Mesenchymal stem cell (in vitro differentiated cells and primary cell): ENCODE results near the gene TECR.
"Not testable (repeated sequence)": the region's sequence is repeated elsewhere in the genome, so short reads cannot be mapped to it uniquely, and the experiment has no call there.

Experiments
- DNase-seq: peaks from one replicate; pipeline ENCODE4 v3.0.0-alpha.2; 2013
- H2AFZ ChIP-seq: one replicate; pipeline ENCODE4 v1.6.1; 2013; ENCODE audit warnings: low read depth, mild to moderate bottlenecking, control low read depth, inconsistent platforms, low read length, moderate library complexity
- H2AK5ac ChIP-seq: 2 replicates; pipeline ENCODE4 v1.6.1; 2013; ENCODE audit warnings: low read length, moderate library complexity, mild to moderate bottlenecking, inconsistent platforms; ENCODE audit not compliant: severe bottlenecking
- H2BK120ac ChIP-seq: one replicate; pipeline ENCODE4 v1.6.1; 2013; ENCODE audit warnings: low read depth, mild to moderate bottlenecking, inconsistent platforms, low read length, moderate library complexity
- H2BK12ac ChIP-seq, 2 experiments: one replicate each; pipeline ENCODE4 v1.6.1; 2013; ENCODE audit warnings: inconsistent platforms in 2 of 2, low read length in 2 of 2, mild to moderate bottlenecking in 2 of 2, moderate library complexity in 2 of 2, control low read depth in 1 of 2
- H2BK15ac ChIP-seq: one replicate; pipeline ENCODE4 v1.6.1; 2013; ENCODE audit warnings: mild to moderate bottlenecking, low read depth, inconsistent platforms; ENCODE audit not compliant: poor library complexity, severe bottlenecking
- H2BK5ac ChIP-seq: 2 replicates; pipeline ENCODE4 v1.6.1; 2013; ENCODE audit warnings: low read depth, mild to moderate bottlenecking, low read length, control low read depth, inconsistent platforms; ENCODE audit not compliant: poor library complexity, severe bottlenecking
- H3K14ac ChIP-seq, 2 experiments: one replicate each; pipeline ENCODE4 v1.6.1; 2013; ENCODE audit warnings: inconsistent platforms in 2 of 2, low read length in 2 of 2, control low read depth in 1 of 2, mild to moderate bottlenecking in 1 of 2, moderate library complexity in 1 of 2
- H3K18ac ChIP-seq, 2 experiments: one replicate each; pipeline ENCODE4 v1.6.1; 2013; ENCODE audit warnings: inconsistent platforms in 2 of 2, low read length in 2 of 2, control low read depth in 1 of 2, low read depth in 1 of 2, mild to moderate bottlenecking in 1 of 2
- H3K23ac ChIP-seq, 2 experiments: one replicate each; pipeline ENCODE4 v1.6.1; 2013; ENCODE audit warnings: inconsistent platforms in 2 of 2, low read length in 2 of 2, mild to moderate bottlenecking in 2 of 2, moderate library complexity in 2 of 2, control low read depth in 1 of 2
- H3K27ac ChIP-seq: 2 replicates; pipeline ENCODE4 v1.5.1; 2013; ENCODE audit warnings: mild to moderate bottlenecking, moderate library complexity, low read length, control low read depth, inconsistent platforms; ENCODE audit not compliant: poor library complexity, severe bottlenecking
- H3K27me3 ChIP-seq, 2 experiments: 2 replicates each; pipeline versions ENCODE4 v1.6.1 to v1.7.0; 2013; ENCODE audit warnings: low read length in 2 of 2, mild to moderate bottlenecking in 2 of 2, moderate library complexity in 2 of 2, control low read depth in 1 of 2, inconsistent platforms in 1 of 2; ENCODE audit not compliant: control insufficient read depth in 1 of 2, insufficient read depth in 1 of 2
- H3K36me3 ChIP-seq, 2 experiments: 2 replicates each; pipeline versions ENCODE4 v1.6.1 to v1.7.0; 2013; ENCODE audit warnings: low read length in 2 of 2, control low read depth in 1 of 2, inconsistent platforms in 1 of 2, low read depth in 1 of 2, mild to moderate bottlenecking in 1 of 2; ENCODE audit not compliant: insufficient read depth in 2 of 2, control insufficient read depth in 1 of 2
- H3K4ac ChIP-seq, 2 experiments: one replicate each; pipeline ENCODE4 v1.6.1; 2013; ENCODE audit warnings: inconsistent platforms in 2 of 2, low read length in 2 of 2, mild to moderate bottlenecking in 2 of 2, moderate library complexity in 2 of 2, control low read depth in 1 of 2, low read depth in 1 of 2
- H3K4me1 ChIP-seq: 2 replicates; pipeline ENCODE4 v1.6.1; 2013; ENCODE audit warnings: low read depth, low read length, control low read depth; ENCODE audit not compliant: control insufficient read depth, insufficient read depth
- H3K4me2 ChIP-seq: 2 replicates; pipeline ENCODE4 v1.6.1; 2013; ENCODE audit warnings: low read length, mild to moderate bottlenecking, inconsistent platforms; ENCODE audit not compliant: poor library complexity, severe bottlenecking
- H3K4me3 ChIP-seq, 2 experiments: 2 replicates each; pipeline versions ENCODE4 v1.5.1 to v1.7.0; 2013; ENCODE audit warnings: low read length in 2 of 2, mild to moderate bottlenecking in 2 of 2, control low read depth in 1 of 2, low read depth in 1 of 2; ENCODE audit not compliant: insufficient read depth in 1 of 2
- H3K79me1 ChIP-seq: replicated peaks from 2 replicates; pipeline ENCODE4 v1.6.1; 2013; ENCODE audit warnings: mild to moderate bottlenecking, control low read depth, low read length, inconsistent platforms; ENCODE audit not compliant: poor library complexity, severe bottlenecking
- H3K9ac ChIP-seq: 2 replicates; pipeline ENCODE4 v1.7.0; 2013; ENCODE audit warnings: mild to moderate bottlenecking, low read length, moderate library complexity
- H3K9me3 ChIP-seq: 2 replicates; pipeline ENCODE4 v1.7.0; 2013; ENCODE audit warnings: mild to moderate bottlenecking, low read length; ENCODE audit not compliant: control insufficient read depth
- H4K8ac ChIP-seq: one replicate; pipeline ENCODE4 v1.6.1; 2013; ENCODE audit warnings: inconsistent platforms, mild to moderate bottlenecking, low read length, moderate library complexity
- H4K91ac ChIP-seq: one replicate; pipeline ENCODE4 v1.6.1; 2013; ENCODE audit warnings: mild to moderate bottlenecking, low read length, inconsistent platforms
- WGBS: methylation state at CpG from one replicate; pipeline ENCODE4 v1.1.7; 2013; ENCODE audit warnings: mixed read lengths; 5-methylcytosine and 5-hydroxymethylcytosine counted together

TECR gene

GRCh38 chr19:14589433-14589832 lies 60.0 kb downstream of the TECR start:
- not testable (repeated sequence) for H3K4me1 ChIP-seq, H3K4me2 ChIP-seq, H2BK12ac ChIP-seq, H3K27me3 ChIP-seq, H3K18ac ChIP-seq, H3K27ac ChIP-seq, H2AFZ ChIP-seq, H3K9me3 ChIP-seq, H3K36me3 ChIP-seq, H3K4ac ChIP-seq, H3K9ac ChIP-seq, H3K79me1 ChIP-seq, H2BK120ac ChIP-seq, H2AK5ac ChIP-seq, H2BK15ac ChIP-seq, H2BK5ac ChIP-seq, H4K8ac ChIP-seq, H4K91ac ChIP-seq, H3K23ac ChIP-seq, H3K14ac ChIP-seq, H3K4me3 ChIP-seq
- no CpG with 5 or more reads among the region's 4 CpGs for WGBS
- DNase-seq = peak; percentile 9

GRCh38 chr19:14595558-14595957 lies 66.2 kb downstream of the TECR start:
- Histone ChIP-seq H2BK15ac (no peak overlapping the region), H3K27me3 (no peaks in the 10 kb centered on the region), H4K91ac (no peak overlapping the region), H3K4me2 (no peak overlapping the region), H4K8ac (no peak overlapping the region), H3K4ac (no peak overlapping the region), H3K79me1 (no peaks in the 10 kb centered on the region), H2BK5ac (no peak overlapping the region), H3K27ac (no peak overlapping the region), H3K9me3 (peaks cover 8% of the 10 kb centered on the region), H2BK12ac (no peak overlapping the region), H2AK5ac (no peak overlapping the region), H2BK120ac (no peak overlapping the region), H3K14ac (no peak overlapping the region), H2AFZ (no peak overlapping the region), H3K36me3 (no peaks in the 10 kb centered on the region), H3K23ac (no peak overlapping the region), H3K9ac (no peak overlapping the region), H3K4me3 (no peak overlapping the region), H3K18ac (no peak overlapping the region), H3K4me1 (no peaks in the 10 kb centered on the region)
- DNase-seq = no peak
- 65% methylated on average over 3 of the region's 3 CpGs for WGBS

GRCh38 chr19:14599548-14600147 lies 70.3 kb downstream of the TECR start:
- no peak overlapping the region for H2AFZ ChIP-seq
- no peak for DNase-seq
- H3K4me1 ChIP-seq = no peaks in the 10 kb centered on the region
- H3K4me3 ChIP-seq = no peak overlapping the region
- H3K4me2 ChIP-seq = no peak overlapping the region
- no peaks in the 10 kb centered on the region for H3K36me3 ChIP-seq
- no peak overlapping the region for H4K8ac ChIP-seq
- peaks cover 8% of the 10 kb centered on the region for H3K9me3 ChIP-seq
- no peak overlapping the region for H3K9ac ChIP-seq
- H2AK5ac ChIP-seq = no peak overlapping the region
- no peak overlapping the region for H3K23ac ChIP-seq
- no peak overlapping the region for H2BK12ac ChIP-seq
- H3K27me3 ChIP-seq = no peaks in the 10 kb centered on the region
- no peaks in the 10 kb centered on the region for H3K79me1 ChIP-seq
- no peak overlapping the region for H2BK15ac ChIP-seq
- 81% methylated on average over 8 of the region's 8 CpGs for WGBS
- no peak overlapping the region for H3K14ac ChIP-seq
- no peak overlapping the region for H3K27ac ChIP-seq
- no peak overlapping the region for H2BK5ac ChIP-seq
- no peak overlapping the region for H3K18ac ChIP-seq
- H2BK120ac ChIP-seq = no peak overlapping the region
- H3K4ac ChIP-seq = no peak overlapping the region
- peak overlapping the region; percentile 27 for H4K91ac ChIP-seq

GRCh38 chr19:14603990-14604387 lies 74.6 kb downstream of the TECR start:
- no peak overlapping the region for H4K8ac ChIP-seq
- H2BK5ac ChIP-seq = no peak overlapping the region
- no peak overlapping the region for H2BK12ac ChIP-seq
- H3K4ac ChIP-seq = no peak overlapping the region
- H3K27ac ChIP-seq = no peak overlapping the region
- H3K9ac ChIP-seq = no peak overlapping the region
- H2BK120ac ChIP-seq = no peak overlapping the region
- H2BK15ac ChIP-seq = no peak overlapping the region
- no peak for DNase-seq
- no peaks in the 10 kb centered on the region for H3K4me1 ChIP-seq
- H3K9me3 ChIP-seq = no peaks in the 10 kb centered on the region
- no peak overlapping the region for H2AFZ ChIP-seq
- no peak overlapping the region for H4K91ac ChIP-seq
- H3K36me3 ChIP-seq = no peaks in the 10 kb centered on the region
- H3K23ac ChIP-seq = no peak overlapping the region
- no peak overlapping the region for H3K18ac ChIP-seq
- no peak overlapping the region for H3K4me2 ChIP-seq
- WGBS = 86% methylated on average over 2 of the region's 2 CpGs
- no peaks in the 10 kb centered on the region for H3K27me3 ChIP-seq
- H3K4me3 ChIP-seq = no peak overlapping the region
- no peak overlapping the region for H3K14ac ChIP-seq
- H3K79me1 ChIP-seq = no peaks in the 10 kb centered on the region
- H2AK5ac ChIP-seq = no peak overlapping the region
